Neural cell (in vitro differentiated cells): Measurements from ENCODE around the gene ZNF438.

Experiments used
- CTCF ChIP-seq: fragments of 450-650 bp; IDR thresholded peaks from 2 replicates; pipeline ENCODE4 v1.5.1; 2014; ENCODE audit warnings: antibody characterized with exemption, mild to moderate bottlenecking, moderate library complexity; ENCODE audit not compliant: poor library complexity, severe bottlenecking
- EP300 ChIP-seq: fragments of 450-650 bp; conservative IDR thresholded peaks from 2 replicates; pipeline ENCODE4 v1.6.1; 2014; ENCODE audit warnings: antibody characterized with exemption, mild to moderate bottlenecking, moderate library complexity; ENCODE audit not compliant: poor library complexity, severe bottlenecking
- POLR2AphosphoS5 ChIP-seq: IDR thresholded peaks from 2 replicates; pipeline ENCODE4 v1.6.1; 2012
- TAF1 ChIP-seq: IDR thresholded peaks from 2 replicates; pipeline ENCODE4 v1.6.1; 2012; ENCODE audit warnings: low read depth

- no peak for TF ChIP-seq CTCF
- TF ChIP-seq EP300: no peak
- no peak for TF ChIP-seq TAF1
- no peak for TF ChIP-seq POLR2AphosphoS5
These were observed 45.6 kb downstream of the ZNF438 start for GRCh38 chr10:30986053-30986555.
